Measurements from ENCODE around the gene MRPL36.

DNA sequence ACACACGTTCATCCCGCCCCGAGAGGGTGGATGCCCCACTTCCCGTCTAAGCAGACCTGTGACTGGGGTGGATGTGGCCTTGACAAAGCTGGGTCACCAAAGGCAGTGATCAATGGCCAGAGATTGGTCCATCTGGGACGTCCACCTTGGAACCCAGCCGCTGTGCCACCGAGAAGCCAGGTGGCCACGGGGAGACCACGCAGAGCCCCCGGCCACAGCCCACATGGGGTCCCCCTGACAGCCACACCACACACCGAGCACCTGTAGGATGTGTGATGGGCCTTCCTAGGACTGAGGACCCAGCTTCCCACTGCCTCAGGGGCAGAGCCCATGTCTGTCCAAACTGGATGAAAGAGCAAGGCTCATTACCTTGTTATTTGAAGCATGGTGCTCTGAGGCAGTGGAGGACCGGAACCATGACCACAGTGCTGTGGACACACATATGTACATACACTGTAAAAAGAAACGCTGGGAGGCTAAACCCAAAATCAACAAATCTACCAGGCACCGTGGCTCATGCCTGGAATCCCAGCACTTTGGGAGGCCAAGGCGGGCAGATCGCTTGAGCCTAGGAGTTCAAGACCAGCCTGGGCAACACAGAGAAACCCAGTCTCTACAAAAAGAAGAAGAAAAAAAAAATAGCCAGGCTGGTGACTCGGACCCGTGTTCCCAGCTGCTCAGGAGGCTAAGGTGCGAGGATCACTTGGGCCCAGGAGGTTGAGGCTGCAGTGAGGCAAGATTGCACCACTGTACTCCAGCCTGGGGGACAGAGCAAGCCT lies 50.1 kb downstream of the MRPL36 start:
- TF ChIP-seq BHLHE40 (IDR thresholded peaks at IDR 0.05; ENCODE audit: low read depth, low read length) (no peak), MAZ (IDR thresholded peaks at IDR 0.05; ENCODE audit: borderline replicate concordance, low read depth, low read length) (no peak), CTCF (conservative IDR thresholded peaks at IDR 0.05; ENCODE audit: low read depth, low read length) (no peak), RAD21 (IDR thresholded peaks at IDR 0.05; ENCODE audit: low read length) (no peak), POLR2A (IDR thresholded peaks at IDR 0.05; ENCODE audit: low read depth, low read length) (no peak), MAFK (IDR thresholded peaks at IDR 0.05; ENCODE audit: low read depth, low read length) (no peak), SMC3 (IDR thresholded peaks at IDR 0.05; ENCODE audit: low read depth, low read length) (no peak), MXI1 (IDR thresholded peaks at IDR 0.05; ENCODE audit: borderline replicate concordance, low read depth, low read length) (no peak), NFE2L2 (IDR thresholded peaks at IDR 0.05; ENCODE audit: low read depth, low read length) (no peak)

All from IMR-90 (cell line).